GM18907 (cell line): ENCODE measurements around the gene FGF22.
"Not testable (repeated sequence)": the region's sequence is repeated elsewhere in the genome, so short reads cannot be mapped to it uniquely, and the experiment has no call there.

Experiments
- ATAC-seq: cut with Tn5 transposase; IDR thresholded peaks from one replicate; pipeline ENCODE4 v1.9.1; 2021; ENCODE audit warnings: mild to moderate bottlenecking, moderate library complexity; ENCODE audit not compliant: unreplicated experiment

FGF22 gene

GRCh38 chr19:657611-658010 lies 17.9 kb downstream of the FGF22 start:
- ATAC-seq = no peak

GRCh38 chr19:658059-658839 lies 18.6 kb downstream of the FGF22 start:
- no peak for ATAC-seq

- ATAC-seq = no peak
These were observed 19.5 kb downstream of the FGF22 start for GRCh38 chr19:658916-659839.

GRCh38 chr19:660793-661426 lies 21.2 kb downstream of the FGF22 start:
- ATAC-seq = no peak

GRCh38 chr19:661427-662196 lies 21.9 kb downstream of the FGF22 start:
- no peak for ATAC-seq

- ATAC-seq = peak; percentile 19
These were observed 22.7 kb downstream of the FGF22 start for GRCh38 chr19:662207-662961.

- peak; percentile 54 for ATAC-seq
These were observed 23.4 kb downstream of the FGF22 start, which contains the start of gene RNF126 for GRCh38 chr19:662962-663681. Gene RNF126, minus strand, starts transcription at chr19:663214. Its CDS starts 93 bp downstream, at chr19:663121.

- ATAC-seq = no peak
These were observed 24.0 kb downstream of the FGF22 start for GRCh38 chr19:663682-664117.

- ATAC-seq = no peak
These were observed 25.3 kb downstream of the FGF22 start for GRCh38 chr19:664913-665443.

- ATAC-seq = not testable (repeated sequence)
These were observed 27.4 kb downstream of the FGF22 start for GRCh38 chr19:666985-667573.

- ATAC-seq = not testable (repeated sequence)
These were observed 29.2 kb downstream of the FGF22 start for GRCh38 chr19:668675-669434.

- ATAC-seq = no peak
These were observed 31.0 kb downstream of the FGF22 start for GRCh38 chr19:670609-671075.

GRCh38 chr19:674282-675151 lies 34.8 kb downstream of the FGF22 start:
- ATAC-seq = no peak

- ATAC-seq = no peak
These were observed 36.3 kb downstream of the FGF22 start for GRCh38 chr19:676007-676338.

GRCh38 chr19:676339-677105 lies 36.8 kb downstream of the FGF22 start, which contains the start of gene FSTL3:
Gene FSTL3, plus strand, starts transcription at chr19:676392. Its CDS starts 32 bp downstream, at chr19:676424.
- ATAC-seq = no peak

- no peak for ATAC-seq
These were observed 37.5 kb downstream of the FGF22 start for GRCh38 chr19:677201-677600.
